ENCODE measurements around the gene COX19.

GRCh38 chr7:946256-946996 lies 28.9 kb downstream of the COX19 start:
- TF ChIP-seq SP1 (IDR thresholded peaks at IDR 0.05) (no peak), SUZ12 (IDR thresholded peaks at IDR 0.05) (no peak), FOXA1 (IDR thresholded peaks at IDR 0.05) (no peak), HDGF (IDR thresholded peaks at IDR 0.05; ENCODE audit: borderline replicate concordance) (no peak), ZNF384 (IDR thresholded peaks at IDR 0.05) (no peak), ELF4 (IDR thresholded peaks at IDR 0.05) (no peak)

All from HEK293T (cell line).